Keratinocyte (primary cell): Measurements from ENCODE around the gene F9.

Experiments used
- EZH2 ChIP-seq: IDR thresholded peaks from one replicate; pipeline ENCODE4 v1.6.1; 2012; ENCODE audit warnings: inconsistent platforms, mild to moderate bottlenecking, low read length, moderate library complexity
- TF ChIP-seq, protein P1 (sequence below), 3 experiments: IDR thresholded peaks in 1 of 3; conservative IDR thresholded peaks in 1 of 3; optimal IDR thresholded peaks in 1 of 3; 2 replicates in 2 of 3; 3 replicates in 1 of 3; pipeline versions ENCODE3 to v1.5.1; 2011; ENCODE audit warnings: low read length in 3 of 3, mild to moderate bottlenecking in 3 of 3, moderate library complexity in 2 of 3, control low read depth in 1 of 3, inconsistent platforms in 1 of 3; ENCODE audit not compliant: insufficient read depth in 2 of 3; ENCODE audit errors: extremely low read depth in 1 of 3

DNA sequence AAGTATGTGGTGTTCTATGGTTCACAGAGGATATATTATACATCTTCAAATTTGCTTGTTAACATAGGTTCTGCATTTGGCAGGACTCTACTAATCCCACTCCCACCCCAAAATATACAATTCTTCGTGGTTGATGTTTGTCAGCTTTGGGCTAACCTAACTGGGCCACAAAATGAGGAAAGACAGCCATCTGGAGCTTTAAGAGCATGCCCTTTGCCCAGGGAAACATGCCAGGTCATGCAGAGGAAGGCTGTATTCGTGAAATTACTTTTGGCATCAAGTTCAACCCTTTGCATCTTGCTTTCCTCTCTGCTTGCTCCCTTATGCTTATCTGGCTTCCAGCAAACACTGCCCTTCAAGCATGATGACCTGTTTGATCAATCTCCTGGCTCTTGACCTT is 46.8 kb upstream of the F9 start:
- TF ChIP-seq, protein P1, sequence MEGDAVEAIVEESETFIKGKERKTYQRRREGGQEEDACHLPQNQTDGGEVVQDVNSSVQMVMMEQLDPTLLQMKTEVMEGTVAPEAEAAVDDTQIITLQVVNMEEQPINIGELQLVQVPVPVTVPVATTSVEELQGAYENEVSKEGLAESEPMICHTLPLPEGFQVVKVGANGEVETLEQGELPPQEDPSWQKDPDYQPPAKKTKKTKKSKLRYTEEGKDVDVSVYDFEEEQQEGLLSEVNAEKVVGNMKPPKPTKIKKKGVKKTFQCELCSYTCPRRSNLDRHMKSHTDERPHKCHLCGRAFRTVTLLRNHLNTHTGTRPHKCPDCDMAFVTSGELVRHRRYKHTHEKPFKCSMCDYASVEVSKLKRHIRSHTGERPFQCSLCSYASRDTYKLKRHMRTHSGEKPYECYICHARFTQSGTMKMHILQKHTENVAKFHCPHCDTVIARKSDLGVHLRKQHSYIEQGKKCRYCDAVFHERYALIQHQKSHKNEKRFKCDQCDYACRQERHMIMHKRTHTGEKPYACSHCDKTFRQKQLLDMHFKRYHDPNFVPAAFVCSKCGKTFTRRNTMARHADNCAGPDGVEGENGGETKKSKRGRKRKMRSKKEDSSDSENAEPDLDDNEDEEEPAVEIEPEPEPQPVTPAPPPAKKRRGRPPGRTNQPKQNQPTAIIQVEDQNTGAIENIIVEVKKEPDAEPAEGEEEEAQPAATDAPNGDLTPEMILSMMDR (optimal IDR thresholded peaks at IDR 0.05 in 1 of 3, IDR thresholded peaks at IDR 0.05 in 1 of 3, conservative IDR thresholded peaks at IDR 0.05 in 1 of 3; ENCODE audit: extremely low read depth in 1 of 3, insufficient read depth in 2 of 3, low read length in 3 of 3): no peak
- TF ChIP-seq EZH2: no peak
